OCI-LY1 (cell line): ENCODE data around the gene ATXN1.

Experiments used
- EZH2 ChIP-seq: fragments of 200-600 bp; sonication (generic), shearing (Covaris generic); IDR thresholded peaks from 2 replicates; pipeline ENCODE4 v1.8.0; 2017; ENCODE audit warnings: borderline replicate concordance, mixed run types, mild to moderate bottlenecking, antibody characterized with exemption, low read length, moderate library complexity, mixed read lengths
- TF ChIP-seq, protein P1 (sequence below): fragments of 200-600 bp; sonication (generic), shearing (Covaris generic); IDR thresholded peaks from 2 replicates; pipeline ENCODE4 v1.5.1; 2017; ENCODE audit warnings: mild to moderate bottlenecking, antibody characterized with exemption, low read length, moderate library complexity, mixed read lengths

DNA sequence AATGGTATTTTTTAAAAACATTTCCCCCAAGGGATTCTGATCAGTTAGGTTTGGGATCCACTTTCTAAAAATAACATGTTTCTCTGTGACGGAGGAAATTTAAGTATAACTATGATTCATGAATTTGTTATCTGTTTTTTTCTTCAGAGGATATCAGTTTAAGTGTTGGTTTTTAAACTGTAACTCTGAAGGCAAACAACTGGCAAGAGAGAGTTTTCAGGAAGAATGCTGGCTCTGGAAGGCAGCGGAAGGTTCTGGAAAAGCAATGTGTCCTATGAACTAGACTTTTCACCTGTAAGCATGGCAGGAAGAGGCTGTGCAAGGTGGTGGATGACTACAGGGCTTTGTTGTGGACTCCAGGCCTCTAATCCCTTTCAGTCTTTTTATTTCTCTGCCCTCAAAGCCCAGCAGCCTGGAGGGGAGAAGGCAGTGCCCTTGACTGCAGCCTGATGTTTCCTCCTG is 369.8 kb downstream of the ATXN1 start:
- TF ChIP-seq, protein P1, sequence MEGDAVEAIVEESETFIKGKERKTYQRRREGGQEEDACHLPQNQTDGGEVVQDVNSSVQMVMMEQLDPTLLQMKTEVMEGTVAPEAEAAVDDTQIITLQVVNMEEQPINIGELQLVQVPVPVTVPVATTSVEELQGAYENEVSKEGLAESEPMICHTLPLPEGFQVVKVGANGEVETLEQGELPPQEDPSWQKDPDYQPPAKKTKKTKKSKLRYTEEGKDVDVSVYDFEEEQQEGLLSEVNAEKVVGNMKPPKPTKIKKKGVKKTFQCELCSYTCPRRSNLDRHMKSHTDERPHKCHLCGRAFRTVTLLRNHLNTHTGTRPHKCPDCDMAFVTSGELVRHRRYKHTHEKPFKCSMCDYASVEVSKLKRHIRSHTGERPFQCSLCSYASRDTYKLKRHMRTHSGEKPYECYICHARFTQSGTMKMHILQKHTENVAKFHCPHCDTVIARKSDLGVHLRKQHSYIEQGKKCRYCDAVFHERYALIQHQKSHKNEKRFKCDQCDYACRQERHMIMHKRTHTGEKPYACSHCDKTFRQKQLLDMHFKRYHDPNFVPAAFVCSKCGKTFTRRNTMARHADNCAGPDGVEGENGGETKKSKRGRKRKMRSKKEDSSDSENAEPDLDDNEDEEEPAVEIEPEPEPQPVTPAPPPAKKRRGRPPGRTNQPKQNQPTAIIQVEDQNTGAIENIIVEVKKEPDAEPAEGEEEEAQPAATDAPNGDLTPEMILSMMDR, result no peak
- no peak for TF ChIP-seq EZH2
